ENCODE measurements around the gene ZNHIT1.

ZNHIT1 gene

GRCh38 chr7:101220295-101220694 lies 2.3 kb downstream of the ZNHIT1 start:
- DNase-seq, result no peak

- DNase-seq, result no peak
Observed at GRCh38 chr7:101222275-101222830, 4.4 kb downstream of the ZNHIT1 start.

GRCh38 chr7:101223528-101223927 lies 5.6 kb downstream of the ZNHIT1 start:
- no peak for DNase-seq

GRCh38 chr7:101225650-101226049 lies 7.7 kb downstream of the ZNHIT1 start:
- DNase-seq, result no peak

- DNase-seq, result no peak
Observed at GRCh38 chr7:101226721-101227120, 8.8 kb downstream of the ZNHIT1 start.

GRCh38 chr7:101231644-101232043 lies 13.7 kb downstream of the ZNHIT1 start:
- DNase-seq, result no peak

- DNase-seq, result no peak
Observed at GRCh38 chr7:101232141-101232850, 14.3 kb downstream of the ZNHIT1 start.

- no peak for DNase-seq
Observed at GRCh38 chr7:101233907-101234547, 16.1 kb downstream of the ZNHIT1 start.

GRCh38 chr7:101234636-101235035 lies 16.7 kb downstream of the ZNHIT1 start:
- no peak for DNase-seq

- no peak for DNase-seq
Observed at GRCh38 chr7:101235050-101235449, 17.1 kb downstream of the ZNHIT1 start.

- no peak for DNase-seq
Observed at GRCh38 chr7:101235522-101235921, 17.6 kb downstream of the ZNHIT1 start.

GRCh38 chr7:101236292-101236835 lies 18.4 kb downstream of the ZNHIT1 start:
- no peak for DNase-seq

- no peak for DNase-seq
Observed at GRCh38 chr7:101237206-101238067, 19.5 kb downstream of the ZNHIT1 start, which contains the start of gene CLDN15. Gene CLDN15 (minus strand): TSS chr7:101237802. CDS start chr7:101237581, 221 bp downstream.

- DNase-seq, result no peak
Observed at GRCh38 chr7:101238226-101239182, 20.5 kb downstream of the ZNHIT1 start.

GRCh38 chr7:101239191-101239950 lies 21.4 kb downstream of the ZNHIT1 start:
- no peak for DNase-seq

- no peak for DNase-seq
Observed at GRCh38 chr7:101239951-101240220, 21.9 kb downstream of the ZNHIT1 start.

- no peak for DNase-seq
Observed at GRCh38 chr7:101240226-101241014, 22.5 kb downstream of the ZNHIT1 start.

GRCh38 chr7:101241015-101241363 lies 23.0 kb downstream of the ZNHIT1 start:
- no peak for DNase-seq

GRCh38 chr7:101241443-101242349 lies 23.7 kb downstream of the ZNHIT1 start:
- no peak for DNase-seq

All from EL (cell line).